HG03175 (cell line): ENCODE results near the gene ODF2L.

Source experiments
- ATAC-seq: cut with Tn5 transposase; IDR thresholded peaks from one replicate; pipeline ENCODE4 v1.9.1; 2021; ENCODE audit warnings: mild to moderate bottlenecking, moderate library complexity; ENCODE audit not compliant: unreplicated experiment

Gene ODF2L

DNA sequence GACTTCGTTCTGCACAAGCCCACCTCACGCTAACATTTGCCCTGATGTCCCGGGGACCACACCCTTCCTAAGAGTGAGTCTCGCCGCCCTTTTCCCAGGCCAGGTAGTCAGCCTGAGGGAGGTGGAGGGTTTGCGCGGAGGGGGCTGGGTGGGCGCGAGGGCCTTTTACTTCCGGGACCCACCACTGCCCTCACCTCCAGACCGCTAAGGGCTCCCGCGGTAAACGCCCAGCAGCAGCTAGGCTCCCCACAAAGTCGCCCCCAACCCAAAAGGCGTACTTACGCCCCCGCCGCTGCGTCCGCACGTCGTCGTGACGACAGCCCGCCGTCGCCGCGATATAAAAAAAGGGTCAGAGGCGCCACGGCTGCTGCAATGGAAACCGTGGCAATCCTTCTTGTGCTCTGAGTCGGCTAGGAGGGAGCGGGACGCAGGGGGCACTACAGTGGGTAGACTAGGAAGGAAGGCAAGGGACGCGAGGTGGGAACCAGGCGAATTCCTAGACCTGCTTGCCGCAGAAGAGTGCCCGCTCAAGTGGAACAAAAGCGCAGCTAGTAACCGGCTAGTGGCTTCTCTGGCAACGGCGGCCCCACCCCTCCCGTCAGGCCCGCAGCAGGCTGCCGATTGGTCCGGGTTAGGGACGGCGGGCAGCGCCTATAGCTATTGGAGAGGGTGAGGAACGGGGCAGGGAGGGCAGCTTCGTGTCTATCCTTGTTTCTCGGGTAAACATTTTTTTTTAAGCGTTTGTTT lies at the start of gene ODF2L:
ODF2L (minus strand) TSS at position 573 of the 747 bp plus-strand sequence. CDS start 9,296 bp downstream, outside the sequence.
- peak; percentile 100 for ATAC-seq

DNA sequence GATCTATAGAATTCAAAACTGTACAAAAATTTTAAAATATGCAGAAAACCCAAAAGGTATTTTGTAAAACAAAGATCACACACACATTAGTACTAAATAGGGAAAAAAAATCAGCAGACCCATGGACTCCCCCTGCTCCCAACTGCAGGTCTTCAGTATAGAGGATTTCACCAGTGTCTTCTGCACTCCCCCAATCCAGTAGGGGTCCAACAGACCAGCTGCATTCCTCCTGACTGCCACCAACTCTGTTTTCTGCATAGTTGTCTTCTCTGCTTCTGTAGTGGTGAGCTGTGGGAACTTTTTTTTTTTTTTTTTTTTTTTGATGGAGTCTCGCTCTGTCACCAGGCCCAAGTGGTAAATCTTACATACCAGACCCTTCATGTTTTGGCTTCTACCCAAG lies 49.8 kb upstream of the ODF2L start:
- ATAC-seq: no peak

DNA sequence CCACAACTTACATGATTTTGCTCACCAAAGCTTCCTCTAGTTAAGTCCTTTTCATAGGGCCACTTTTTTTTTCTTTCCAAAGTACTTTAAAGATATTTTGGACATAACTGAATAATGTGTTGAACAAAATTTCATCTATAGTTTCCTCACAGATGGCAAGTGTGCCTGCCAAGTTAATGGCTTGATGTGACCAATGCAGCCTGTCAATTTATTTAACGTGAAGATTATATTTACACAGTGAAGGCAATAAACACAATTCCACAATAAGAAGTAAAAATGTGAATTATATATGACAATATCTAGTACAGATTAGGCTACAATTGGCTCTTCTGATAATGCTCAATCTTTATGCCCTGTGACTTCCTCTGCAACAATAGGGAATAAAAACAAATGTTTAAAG lies 45.9 kb upstream of the ODF2L start:
- no peak for ATAC-seq

- ATAC-seq: no peak
Observed at GRCh38 chr1:86441581-86441980, 45.5 kb upstream of the ODF2L start.

GRCh38 chr1:86436041-86436440 lies 39.9 kb upstream of the ODF2L start:
- no peak for ATAC-seq

GRCh38 chr1:86435327-86435726 lies 39.2 kb upstream of the ODF2L start:
- no peak for ATAC-seq

DNA sequence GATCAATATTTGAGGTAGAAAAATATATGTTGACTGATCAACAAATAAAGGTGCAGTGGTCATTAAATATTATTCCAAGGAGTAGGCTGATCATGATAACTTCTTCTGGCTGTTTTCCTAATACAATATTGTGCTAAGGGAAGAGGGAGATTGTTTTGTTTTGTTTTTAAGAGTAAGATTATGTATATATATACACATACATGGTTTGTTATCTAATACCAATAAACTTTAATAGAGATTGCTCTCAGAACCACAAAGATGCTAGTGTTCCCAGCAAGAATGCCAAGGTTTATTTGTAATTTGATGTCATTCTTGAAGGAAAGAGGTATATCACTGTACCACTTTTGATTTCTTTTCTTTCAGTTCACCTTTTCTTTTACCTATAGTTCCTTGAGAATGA lies 37.9 kb upstream of the ODF2L start:
- ATAC-seq: no peak

- no peak for ATAC-seq
Observed at GRCh38 chr1:86430376-86430775, 34.3 kb upstream of the ODF2L start.

DNA sequence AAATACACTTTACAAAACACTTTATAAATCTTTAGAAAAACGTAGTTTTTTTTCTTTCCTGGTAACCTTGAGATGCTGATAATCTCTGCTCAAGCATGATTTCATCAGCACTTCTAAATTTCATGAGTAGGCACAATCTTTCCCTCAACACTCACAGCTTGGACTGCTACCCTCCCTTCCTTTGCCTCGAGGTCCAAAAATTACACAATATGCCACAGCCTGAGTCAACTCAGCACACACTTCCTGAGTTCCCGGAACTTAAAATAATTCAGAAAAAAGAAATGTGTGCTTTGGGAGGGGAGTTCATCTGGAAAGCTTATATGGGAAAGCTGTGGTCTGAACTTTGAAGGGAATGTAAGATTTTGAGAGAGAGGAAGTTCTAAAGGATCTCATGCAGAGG lies 33.7 kb upstream of the ODF2L start:
- ATAC-seq: no peak

DNA sequence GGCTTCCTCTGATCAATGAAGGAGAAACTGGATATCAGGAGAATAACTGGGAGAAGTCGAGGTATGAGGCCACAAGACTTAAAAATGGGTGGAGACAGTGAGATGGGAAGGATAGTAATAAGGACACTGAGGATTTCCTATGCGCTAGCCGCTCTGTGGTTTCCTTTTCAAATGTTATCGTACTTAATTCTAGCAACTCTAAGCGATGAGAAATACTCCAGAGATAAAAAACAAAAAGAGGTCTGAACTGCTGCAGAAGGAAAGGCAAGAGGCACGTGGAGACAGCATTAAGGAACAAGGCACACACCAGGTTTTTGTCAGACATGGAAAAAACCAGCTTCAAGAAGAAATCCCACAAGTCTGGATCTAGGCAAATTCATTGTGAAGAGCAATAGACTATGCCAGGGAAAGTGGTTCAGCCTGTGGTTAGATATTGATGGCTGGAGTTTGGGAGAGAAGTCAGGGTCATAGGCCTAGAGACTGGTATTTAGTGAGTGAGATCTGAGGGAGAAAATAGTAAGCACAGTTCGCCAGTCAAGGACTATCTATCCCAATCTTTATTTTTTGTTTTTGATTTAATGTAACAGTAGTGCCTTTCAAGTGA lies 33.1 kb upstream of the ODF2L start:
- no peak for ATAC-seq

GRCh38 chr1:86423873-86424272 lies 27.8 kb upstream of the ODF2L start, which contains the start of gene CLCA2:
TSS of gene CLCA2 (plus strand) at chr1:86424171. CDS start at chr1:86424248, 77 bp downstream.
- no peak for ATAC-seq

DNA sequence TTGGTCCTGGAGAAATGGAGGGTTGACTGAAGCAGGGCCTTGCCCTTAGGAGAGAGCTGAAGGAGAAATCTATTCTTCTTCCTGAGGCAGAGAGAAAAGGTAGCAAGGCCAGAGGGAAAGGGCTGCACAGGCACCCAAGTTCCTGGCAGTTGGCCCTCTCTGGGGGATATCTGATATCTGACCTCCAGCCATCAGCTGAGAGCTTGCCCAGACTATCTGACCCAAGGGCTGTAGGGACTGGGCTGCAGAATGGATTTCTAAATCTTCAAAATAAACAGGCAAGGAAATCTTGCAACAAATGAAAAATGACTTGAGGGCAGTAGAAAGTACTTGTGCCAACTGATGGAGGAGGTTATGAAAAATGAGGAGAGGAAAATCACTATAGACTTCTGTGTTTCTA lies 27.4 kb upstream of the ODF2L start:
- ATAC-seq: no peak

- no peak for ATAC-seq
Observed at GRCh38 chr1:86421601-86422280, 25.6 kb upstream of the ODF2L start.

GRCh38 chr1:86419277-86419903 lies 23.3 kb upstream of the ODF2L start:
- ATAC-seq: peak; percentile 90

DNA sequence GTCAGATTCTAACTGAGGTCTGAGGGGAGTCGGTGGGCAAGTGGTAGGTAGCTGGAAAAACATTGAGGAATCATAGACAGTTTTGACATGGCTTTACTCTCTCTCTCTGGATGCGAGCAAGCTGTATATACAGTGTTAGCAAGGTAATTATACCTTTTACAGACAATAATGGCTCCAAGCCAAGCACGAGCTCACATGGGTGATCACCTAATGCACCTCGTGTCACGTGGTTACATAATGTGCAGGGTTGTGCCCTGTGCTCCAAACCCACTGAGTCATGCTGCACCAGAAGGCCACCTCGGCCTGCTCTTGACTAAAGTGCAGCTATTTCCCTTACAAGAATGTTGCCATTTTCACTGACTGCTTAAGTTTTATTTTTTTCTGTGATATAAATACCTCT lies 20.2 kb upstream of the ODF2L start:
- no peak for ATAC-seq

DNA sequence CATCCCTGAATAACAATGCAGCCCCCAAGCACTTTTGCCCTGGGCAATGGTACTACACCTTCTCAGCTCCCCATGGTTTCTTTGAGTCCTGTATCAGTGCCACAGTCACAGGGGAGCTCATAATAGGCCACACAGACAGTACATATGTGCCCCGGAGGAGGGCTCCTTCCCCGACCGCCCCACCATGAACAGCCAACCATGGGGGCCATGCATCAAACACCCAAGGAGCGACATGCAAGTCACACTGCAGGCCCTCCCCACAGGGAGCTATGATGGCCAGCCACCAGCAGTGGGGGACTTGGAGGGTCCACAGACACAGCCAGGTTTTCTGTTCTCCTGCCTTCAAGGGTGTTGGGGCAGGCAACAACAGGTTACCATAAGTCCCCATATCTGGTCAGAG lies 14.8 kb upstream of the ODF2L start:
- no peak for ATAC-seq

- ATAC-seq: no peak
Observed at GRCh38 chr1:86409416-86410021, 13.4 kb upstream of the ODF2L start.

DNA sequence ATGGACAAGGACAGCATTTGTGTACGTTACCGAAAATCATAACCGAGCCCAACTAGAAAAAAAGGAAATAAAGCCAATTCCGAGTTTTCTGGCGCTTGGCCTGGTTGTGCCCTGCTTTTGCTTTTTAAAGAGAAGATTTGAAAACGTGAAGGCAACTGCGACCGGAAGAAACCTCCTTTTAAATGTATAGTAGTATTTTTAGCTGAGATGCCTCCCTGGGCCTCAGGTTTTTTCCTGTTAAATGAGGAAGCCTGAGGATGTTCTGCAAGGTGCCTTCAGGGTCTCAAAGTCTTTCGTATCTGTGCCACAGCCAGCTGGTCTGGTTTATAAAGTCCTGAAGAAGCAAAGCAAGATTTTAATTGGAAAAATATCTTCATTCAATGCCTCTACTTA lies 371 bp upstream of the ODF2L start:
- peak; percentile 19 for ATAC-seq

- no peak for ATAC-seq
Observed at GRCh38 chr1:86394416-86394815, 1.7 kb downstream of the ODF2L start.

DNA sequence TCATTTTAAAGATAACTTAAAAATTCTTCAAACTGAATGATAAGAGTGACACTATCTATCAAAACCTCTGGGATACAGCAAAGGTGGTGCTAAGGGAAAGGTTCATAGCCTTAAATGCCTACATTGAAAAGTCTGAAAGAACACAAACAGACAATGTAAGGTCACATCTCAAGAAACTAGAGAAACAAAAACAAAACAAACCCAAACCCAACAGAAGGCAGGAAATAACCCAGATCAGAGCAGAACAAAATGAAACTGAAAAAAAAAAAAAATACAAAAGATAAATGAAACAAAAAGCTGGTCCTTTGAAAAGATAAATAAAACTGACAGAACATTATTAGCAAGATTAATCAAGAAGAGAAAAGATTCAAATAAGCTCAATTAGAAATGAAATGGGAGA lies 6.8 kb downstream of the ODF2L start:
- peak; percentile 90 for ATAC-seq

- no peak for ATAC-seq
Observed at GRCh38 chr1:86388777-86389176, 7.3 kb downstream of the ODF2L start.
